Colon (tissue), 2 donors: ENCODE measurements around the gene PSMG3.

Experiments
- FAIRE-seq: peaks from 2 replicates; lab custom pipeline; 2012; peaks lifted over from hg19 to GRCh38; lab: Jason Lieb, UNC
- donor health status: control.
- donor health status: control.

PSMG3 gene, protein sequence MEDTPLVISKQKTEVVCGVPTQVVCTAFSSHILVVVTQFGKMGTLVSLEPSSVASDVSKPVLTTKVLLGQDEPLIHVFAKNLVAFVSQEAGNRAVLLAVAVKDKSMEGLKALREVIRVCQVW

DNA sequence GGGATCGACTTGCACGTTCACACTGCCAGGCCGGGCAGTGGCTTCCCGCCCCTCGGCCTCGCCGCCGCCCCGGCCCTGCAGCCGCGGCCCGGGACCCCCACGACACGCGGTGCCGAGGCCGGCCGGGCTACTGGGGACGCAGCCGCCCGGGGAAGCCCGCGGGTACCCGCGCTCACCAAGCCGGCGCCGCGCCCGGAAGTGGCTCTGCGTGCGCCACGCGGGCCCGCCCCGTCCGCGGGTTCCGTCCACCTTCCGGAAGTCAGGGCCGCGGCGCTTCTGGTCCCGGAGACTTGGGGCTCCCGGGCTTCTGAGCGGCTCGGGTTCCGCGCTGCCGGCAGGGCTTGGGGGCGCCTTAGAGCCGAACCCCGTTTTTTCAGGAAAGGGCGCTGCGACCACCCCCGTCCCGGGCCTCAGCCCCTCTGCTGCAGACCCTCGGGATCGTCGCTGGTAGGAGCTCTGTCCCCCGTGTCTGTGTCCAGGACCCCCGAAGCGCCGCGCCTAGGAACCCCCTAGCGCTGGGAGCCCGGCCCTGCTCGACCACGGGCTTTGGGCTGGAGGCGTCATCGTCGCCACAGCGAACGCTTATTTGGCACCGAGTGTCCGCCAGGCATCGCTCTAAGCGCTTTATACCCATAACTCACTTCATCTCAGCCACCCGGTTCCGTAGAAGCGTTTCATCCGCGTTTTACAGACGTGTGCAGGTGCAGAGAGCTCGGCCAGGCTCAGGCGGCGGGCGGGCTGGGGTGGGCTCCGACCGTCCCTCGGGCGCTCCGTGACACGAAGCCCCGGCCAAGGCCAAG is at the start of gene PSMG3:
Gene PSMG3, minus strand, starts transcription at position 200 of the 800 bp plus-strand sequence. CDS start 693 bp downstream, outside the sequence.
- no peak for FAIRE-seq

DNA sequence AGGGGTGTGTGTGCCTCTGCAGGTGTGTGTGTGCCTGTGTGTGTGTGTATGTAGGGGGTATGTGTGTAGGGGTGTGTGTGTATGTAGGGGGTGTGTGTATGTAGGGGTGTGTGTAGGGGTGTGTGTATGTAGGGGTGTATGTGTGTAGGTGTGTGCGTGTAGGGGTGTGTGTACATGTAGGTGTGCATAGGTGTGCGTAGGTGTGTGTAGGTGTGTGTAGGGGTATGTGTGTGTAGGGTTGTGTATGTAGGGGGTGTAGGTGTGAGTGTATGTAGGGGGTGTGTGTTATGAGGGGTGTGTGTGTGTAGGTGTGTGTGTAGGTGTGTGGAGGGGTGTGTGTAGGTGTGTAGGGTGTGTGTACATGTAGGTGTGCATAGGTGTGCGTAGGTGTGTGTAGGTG is 48.6 kb upstream of the PSMG3 start:
- no peak for FAIRE-seq

DNA sequence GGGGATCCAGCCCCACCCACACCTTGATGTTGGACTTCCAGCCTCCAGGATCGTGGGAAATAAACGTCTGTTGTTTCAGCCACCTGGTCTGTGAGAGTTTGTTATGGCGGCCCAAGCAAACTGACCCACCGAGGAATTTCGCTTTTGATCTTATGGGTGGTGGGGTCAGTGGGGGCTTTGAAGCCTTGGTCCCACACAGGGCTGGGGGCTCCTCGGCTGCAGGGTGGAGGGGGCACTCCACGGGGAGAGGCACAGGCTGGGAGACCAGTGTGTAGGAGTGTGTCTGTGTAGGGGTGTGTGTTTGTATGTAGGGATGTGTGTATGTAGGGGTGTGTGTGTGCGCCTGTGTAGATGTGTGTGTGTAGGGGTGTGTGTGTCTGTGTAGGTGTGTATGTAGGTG is 48.1 kb upstream of the PSMG3 start:
- no peak for FAIRE-seq

DNA sequence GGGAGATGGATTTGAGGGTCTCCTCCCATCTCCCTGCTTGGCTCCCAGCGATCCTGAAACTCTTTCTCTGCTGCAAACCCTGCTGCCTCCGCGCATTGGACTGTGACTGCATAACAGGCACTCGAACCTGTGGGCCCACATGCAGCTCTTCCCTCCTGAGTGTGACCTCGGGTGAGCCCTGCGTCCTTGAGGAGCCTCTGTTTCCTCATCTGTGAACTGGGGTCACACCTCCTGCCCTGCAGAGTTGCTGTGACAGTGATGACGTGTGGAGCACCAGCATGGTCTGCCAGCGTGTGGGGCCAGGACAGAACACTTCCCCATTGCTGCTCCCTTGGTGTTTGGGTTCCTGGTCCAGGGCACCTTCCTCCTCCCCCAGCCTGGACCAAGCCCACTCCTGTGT is 46.9 kb upstream of the PSMG3 start:
- FAIRE-seq = no peak

DNA sequence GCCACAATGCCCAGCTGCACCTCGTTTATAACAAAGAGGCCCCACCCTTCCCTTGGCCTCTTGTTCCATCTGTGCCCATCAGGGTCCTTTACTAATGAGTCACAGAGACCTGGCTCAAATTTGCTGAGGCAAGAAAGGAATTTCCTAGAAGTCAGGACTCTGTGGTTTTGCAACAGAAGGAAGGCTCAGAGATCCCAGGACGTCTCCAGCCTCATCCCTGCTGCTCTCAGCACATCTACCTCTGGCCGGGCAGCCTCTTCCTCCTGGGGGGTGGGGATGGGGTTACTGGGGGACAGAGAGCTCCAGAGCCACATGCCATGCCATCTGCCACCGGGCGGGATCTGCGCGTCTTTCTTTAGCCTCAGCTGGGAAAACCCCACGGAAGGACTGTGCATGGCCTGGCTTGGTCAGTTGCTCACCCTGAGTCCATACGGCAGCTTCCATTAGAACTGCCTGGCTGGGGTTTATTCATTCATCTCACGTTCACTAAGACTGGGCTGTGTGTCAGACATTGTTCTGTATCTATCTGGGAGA is 41.9 kb upstream of the PSMG3 start:
- FAIRE-seq = no peak

DNA sequence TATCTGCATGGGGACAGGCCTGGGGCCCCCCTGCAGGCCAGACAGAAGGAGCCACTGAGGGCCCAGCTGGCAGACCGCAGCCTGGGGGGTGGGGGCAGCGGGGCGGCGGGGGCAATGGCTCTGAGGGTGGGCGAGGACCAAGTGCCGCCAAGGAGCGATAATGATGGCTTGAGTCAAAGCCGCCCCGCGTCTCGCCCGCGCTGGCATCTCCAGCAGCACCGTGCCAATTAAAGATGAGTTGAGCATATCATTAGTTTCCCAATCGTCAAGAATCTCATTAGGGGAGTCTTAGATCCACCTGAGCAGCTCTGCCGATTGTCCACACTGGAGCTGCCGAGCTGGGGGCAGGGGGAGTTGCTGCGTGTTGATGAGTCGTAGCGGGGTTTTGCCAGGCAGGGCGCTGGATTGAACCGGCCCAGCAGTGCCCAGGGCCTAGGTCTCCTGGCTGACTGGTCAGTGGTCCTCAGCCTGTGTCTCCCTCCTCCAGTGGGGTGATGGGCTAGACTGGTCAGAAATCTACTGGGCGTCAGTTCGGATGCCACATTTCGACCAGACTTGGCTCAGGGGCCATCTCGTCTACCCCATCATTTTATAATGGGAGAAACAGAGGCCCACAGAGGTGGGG is 41.0 kb upstream of the PSMG3 start:
- no peak for FAIRE-seq

DNA sequence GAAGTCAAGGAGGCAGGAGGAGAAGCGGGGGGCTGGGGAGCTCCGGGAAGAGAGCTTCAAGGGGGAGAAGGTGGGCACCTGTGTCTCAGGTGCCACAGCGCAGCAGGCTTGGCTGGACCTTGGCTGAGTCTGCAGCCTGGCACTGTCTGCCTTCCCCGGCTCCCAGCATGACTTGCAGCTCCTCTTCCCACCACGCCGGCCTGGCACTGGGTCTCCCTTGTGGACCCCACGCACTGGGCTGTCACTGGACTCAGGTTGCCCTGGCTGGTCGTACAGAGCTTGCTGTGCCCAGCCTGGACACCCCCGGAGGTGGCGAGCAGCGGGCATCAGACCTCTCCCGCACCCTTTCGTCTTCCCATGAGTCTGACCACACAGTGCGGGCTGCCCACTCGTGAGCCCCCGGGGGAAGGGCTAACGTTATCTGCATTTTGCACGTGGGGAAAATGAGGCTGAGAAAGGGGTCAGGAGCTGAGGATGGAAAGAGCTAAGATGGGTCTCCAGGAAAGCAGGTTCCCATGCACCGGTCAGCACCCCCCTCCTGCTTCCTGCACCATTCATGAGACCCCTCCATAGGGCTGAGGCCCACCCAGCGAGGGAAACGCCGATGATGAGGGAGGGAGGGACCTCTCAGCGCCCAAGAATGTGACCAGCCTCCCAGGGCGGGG is 40.3 kb upstream of the PSMG3 start:
- FAIRE-seq = no peak

DNA sequence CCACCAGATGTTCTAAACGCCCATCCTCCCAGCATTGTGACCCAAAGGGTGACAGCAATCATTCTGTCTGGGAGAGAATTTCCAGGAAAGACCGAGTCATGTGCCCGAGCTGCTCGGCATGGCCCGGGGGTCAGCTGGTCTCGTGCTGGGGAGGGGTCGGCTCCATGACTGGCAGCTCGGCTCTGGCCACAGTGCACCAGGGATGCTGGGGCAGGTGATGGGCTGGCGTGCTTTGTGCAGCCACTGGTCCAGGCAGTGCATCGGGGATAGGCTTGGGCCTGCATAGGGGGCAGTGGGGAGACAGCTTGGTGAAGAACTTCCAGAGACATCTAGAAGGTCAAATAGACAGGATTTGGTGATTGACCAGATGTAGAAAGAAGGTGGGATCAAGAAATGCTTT is 39.2 kb upstream of the PSMG3 start:
- no peak for FAIRE-seq

DNA sequence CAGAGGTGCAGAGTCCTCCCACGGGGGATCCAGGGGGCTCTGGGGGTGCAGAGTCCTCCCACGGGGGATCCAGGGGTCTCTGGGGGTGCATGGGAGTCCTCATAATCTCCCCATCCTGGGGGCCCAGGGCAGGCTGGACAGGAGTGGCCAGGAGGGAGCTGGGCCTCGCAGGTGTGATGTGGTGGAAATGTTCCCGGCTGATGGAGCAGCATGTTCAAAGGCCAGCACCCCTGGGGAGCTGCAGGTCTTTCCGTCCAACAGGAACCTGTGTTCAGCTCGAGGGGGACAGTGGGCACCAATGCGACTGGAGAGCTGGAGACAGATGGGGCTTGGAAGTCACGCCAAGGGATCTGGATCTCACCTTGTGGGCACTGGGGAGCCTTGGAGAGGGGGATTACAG is 38.5 kb upstream of the PSMG3 start:
- no peak for FAIRE-seq

DNA sequence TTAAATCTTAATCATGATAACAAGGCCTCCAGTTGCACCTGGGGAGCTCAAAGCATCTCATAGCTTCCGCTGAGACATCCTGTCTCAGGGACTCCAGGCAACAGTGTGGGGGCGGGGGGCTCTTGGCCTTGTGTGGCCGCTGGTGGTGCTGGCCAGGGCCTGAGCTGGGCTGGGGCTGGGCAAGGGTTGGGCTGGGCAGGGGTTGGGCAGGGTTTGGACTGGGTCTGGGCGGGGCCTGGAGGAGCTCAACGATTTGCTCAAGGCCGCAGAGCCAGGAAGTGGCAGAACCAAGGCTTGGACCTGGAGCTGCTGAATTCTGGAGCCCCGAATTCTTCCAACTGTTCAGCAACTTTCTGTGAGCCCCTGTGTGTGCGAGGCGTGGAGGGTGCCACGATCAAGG is 37.9 kb upstream of the PSMG3 start:
- no peak for FAIRE-seq

DNA sequence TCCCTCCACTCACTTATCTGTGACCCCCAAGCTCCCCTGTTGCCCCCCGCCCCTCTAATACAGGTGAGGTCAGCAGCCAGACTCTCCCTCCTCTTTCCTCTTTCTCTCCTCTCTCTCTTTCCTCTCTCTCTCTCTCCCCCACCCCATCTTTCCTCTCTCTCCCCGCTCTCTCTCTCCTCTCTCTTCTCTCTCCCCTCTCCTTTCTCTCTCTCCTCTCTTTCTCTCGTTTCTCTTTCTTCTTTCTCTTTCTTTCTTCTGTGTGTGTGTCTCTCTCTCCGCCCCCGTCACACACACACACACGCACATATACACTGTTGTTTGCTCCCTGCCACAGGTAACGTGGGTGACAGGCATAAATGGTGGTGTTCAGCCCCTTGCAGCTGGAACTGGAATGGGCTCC is 37.2 kb upstream of the PSMG3 start:
- no peak for FAIRE-seq

DNA sequence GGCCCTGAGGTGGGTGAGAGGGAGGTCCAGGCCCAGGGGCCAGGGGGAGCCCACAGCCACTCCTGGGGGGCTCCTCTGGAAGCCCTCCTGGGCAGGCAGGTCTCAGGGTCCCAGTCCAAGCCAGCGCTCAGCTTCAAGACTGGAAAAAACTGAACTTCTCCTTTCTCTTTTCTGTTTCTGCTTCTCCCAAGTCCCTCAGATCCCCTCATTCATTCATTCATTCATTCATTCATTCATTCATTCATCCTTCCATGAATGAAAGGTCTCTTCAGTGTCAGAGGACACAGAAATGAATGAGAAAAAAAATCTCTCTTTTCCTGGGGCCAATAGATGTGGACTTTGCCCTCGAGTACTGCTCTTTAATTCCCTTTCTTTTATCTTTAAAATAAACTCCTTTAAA is 34.6 kb upstream of the PSMG3 start:
- no peak for FAIRE-seq

DNA sequence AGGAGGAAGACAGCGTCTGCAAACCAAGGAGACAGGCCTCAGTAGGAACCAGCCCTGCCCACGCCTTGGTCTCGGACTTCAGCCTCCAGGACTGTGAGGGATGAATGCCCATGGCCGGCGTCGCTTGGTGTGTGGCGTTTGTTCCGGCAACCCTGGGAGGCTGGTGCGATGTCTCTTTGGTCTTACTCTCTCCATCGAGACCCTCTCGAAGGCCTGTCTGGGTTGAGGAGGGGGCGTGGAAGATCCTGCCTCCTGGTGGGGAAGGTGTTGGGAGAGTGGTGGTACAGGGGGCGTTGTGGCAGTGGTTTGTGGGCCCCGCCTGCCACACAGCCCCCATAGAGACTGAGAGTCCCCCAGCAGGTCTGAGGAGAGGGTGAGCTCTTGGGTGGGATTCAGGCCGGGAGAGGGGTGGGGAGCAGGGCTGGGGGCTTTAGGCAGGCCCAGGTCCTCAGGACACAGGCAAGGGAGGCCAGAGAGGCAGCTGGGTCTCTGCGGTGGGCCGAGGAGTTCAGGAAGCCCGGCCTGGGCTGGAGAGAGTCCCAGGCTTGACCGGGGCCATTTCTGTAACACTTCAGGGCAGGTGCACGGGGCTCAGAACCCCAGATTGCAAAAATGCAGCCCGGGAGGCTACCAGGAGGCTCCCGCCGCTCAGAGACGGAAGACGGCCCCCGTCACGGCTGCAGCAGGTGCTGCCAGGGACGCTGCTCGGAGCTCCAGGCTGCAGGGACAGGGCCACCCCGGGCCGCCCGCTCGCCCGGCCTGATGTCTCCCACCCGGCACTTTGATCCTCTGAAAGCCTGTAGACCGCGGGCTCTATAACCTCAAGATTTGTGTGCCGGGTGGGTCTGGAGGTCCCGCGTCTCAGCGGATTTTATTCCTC is 33.8 kb upstream of the PSMG3 start:
- no peak for FAIRE-seq

DNA sequence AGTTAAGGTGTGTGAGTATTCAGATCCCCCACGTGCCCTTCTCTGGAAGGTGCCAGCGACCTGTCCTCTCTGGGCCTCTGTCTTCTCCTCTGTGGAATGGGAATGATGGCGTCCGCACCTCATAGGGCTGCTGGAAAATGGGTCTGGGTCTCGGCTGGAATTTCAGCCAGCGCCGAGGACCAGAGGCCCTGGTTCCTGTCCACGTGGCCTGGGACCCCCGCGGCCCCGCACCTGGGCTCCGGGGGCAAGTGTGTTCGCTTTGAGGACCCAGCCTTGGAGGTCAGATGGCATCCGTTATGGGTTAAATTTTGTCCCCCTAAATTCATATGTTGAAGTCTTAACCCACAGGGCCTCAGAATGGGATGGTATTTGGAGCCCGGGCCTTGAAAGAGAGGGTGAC is 32.6 kb upstream of the PSMG3 start:
- no peak for FAIRE-seq

DNA sequence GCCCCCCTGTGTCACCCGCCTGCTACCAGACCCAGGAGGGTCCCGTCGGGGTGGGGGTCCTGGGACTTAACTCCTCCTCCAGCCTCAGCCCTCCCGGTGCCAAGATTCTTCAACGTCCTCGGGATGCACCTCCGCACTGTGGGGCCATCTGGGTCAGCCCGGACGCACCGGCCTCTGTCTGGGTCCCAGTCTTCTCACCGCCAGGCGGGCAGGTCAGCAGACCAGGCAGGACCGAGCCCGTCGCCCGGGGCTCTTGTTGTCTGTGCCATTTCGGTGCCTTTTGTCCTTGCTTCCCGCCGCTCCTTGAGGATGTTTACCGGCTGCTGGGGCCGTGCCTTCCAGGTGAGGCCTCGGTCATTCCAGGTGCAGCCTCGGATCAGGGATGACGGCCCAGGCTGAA is 32.1 kb upstream of the PSMG3 start:
- no peak for FAIRE-seq

DNA sequence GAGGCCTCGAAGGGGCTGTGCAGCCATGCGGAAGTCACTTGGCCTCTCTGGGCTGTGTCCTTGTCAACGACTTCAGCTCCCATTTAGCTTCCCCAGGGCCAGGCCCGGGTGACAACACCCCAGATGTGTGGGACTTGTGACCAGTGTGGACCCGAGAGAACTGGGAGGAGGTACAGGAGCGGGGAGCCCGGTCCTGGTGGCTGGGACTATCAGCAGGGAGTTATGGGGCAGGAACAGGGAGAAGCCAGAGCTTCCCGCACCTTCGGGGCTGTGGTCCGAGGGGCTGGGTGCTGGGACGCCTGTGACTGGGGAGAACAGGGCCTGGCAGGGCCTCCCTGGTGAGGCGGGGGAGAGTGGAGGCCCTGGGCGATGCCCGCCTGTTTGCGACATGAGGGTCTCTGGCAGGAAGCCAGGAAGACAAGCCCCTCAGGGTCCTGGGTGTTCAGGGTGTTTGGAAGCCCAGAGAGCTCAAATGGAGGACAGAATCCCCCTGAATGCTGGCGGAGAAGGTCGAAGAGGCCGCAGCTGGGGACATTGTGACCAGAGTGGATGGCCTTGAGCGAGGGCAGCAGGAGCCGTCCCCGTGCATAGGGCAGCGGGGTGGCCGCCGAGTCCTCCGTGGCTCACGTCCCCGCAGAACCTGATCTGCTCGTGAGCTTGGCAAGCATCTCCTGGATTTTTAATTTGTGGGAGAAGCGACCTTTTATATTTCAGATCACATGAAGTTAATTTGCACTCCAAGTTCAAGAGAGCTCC is 30.0 kb upstream of the PSMG3 start:
- no peak for FAIRE-seq

DNA sequence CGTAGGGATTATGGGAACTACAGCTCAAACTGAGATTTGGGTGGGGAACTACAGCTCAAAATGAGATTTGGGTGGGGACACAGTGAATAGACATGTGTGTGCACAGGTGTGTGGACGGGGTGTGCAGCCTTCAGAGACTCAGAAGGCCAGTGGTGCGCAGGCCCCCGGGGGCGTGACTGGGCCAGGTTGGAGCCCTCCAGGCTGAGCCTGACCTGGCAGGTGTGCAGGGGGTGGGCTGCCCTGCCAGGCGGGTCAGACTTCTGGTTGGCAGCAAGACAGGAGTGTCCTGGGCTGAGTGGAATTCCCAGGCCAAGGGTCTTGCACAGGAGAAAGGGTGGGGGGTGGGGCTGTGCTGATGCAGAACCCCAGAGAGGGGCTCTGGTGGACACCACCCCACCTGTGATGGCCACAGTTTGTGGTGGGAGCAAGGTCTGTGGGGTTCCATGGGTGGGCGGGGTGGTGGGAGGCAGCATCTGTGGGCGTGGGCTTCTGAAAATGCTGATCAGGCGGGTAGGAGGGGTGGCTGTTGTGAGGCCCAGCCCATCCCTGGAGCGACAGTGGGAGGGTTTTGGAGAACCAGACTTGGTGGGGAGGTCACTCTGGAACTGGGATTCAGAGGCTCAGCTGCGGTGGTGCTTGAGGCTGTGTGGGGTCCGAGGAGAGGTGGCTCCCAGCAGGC is 29.3 kb upstream of the PSMG3 start:
- FAIRE-seq = no peak

DNA sequence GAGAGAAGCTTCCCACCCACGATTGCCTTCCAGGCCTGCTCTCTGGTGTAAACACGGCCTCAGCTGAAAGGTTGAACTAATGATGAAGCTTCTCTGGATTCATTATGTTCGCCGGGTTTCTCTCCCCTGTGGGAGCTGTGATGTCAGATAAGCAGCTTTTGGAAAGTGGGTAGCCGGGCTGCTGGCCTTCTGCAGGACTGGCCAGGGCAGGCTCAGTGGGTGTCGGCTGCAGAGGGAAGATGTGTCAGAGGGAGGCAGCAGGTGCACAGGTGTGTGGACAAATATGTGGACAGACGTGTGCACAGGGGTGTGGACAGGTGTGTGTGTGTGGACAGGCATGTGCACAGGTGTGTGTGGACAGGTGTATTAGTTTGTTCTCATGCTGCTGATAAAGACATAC is 28.5 kb upstream of the PSMG3 start:
- FAIRE-seq = no peak

DNA sequence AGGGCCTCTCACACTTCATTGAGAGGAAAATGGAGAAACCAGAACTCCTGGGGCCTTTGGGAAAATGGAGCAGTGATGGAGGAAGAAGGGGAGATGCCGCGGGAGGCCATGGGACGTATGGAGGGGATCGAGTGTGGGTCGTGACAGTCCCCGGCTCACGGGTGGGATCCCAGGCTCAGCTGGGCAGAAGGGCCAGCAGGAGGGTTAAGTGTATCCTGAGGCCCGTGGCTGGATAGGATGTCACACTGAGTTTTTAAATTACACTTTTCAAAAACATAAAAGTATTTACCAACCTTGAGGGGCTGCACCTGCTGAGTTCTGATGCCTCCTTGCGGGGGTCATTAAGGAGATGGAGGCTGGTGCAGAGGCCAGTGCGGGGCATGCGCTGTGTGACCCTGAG is 28.0 kb upstream of the PSMG3 start:
- no peak for FAIRE-seq

DNA sequence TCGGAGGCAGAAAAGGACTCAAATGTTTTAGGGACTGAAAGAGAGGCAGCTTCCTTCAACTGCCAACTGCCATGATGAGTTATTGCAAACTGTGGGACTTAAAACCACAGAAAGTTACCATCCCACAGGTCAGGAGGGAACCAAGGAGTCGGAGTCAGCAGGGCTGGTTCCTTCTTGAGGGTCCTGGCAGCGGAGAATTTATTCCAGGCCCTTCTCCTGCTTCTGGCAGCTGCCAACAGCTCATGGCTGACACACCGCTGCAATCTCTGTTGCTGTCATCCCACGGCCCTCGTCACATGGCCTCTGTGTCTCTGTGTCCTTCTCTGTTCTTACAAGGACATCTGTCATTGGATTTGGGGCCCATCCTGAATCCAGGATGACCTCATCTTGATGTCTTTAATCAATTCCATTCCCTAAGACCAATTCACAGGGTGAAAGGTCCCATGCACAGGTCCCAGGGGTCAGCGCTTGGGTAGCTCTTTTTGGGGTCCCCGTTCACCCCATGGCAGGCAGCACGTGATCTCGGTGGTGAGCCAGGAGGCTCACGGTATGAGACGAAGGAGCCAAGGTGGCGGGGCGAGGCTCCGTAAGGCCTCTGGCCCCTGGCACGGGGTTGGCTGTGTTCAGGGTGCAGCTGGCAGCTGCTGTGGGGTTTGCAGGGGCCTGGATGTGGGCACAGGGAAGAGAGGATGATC is 27.4 kb upstream of the PSMG3 start:
- no peak for FAIRE-seq
